GM18870 (cell line): ENCODE results near the gene PERCC1.

Source experiments
- ATAC-seq: cut with Tn5 transposase; IDR thresholded peaks from one replicate; pipeline ENCODE4 v1.9.1; 2021; ENCODE audit warnings: moderate library complexity; ENCODE audit not compliant: unreplicated experiment

PERCC1 gene

DNA sequence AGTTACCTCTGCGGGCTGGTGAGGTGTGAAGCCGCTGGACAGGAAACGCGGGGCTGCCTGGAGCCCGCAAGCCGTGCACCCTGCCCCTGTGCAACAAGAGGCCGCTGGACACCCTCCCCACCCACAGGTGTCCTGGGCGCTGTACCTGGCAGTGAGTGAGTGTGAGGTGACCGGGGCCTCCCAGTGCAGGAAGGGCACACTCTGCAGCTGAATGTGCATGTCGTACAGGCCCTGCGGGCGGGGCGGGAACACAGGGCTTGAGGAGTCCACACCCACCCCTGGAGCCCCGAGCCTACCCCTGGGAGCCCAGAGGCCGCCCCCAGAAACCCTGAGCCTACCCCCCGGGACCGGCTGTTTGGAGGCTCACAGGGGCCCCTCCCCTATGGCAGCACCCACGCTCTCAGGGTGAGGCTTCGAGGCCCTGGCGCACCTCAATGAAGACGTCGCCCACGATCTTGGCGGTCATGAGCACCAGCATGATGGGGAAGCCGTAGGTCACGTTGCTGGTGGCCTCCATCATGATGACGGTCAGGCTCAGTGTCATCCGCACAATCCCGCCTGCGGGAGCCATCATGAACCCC is 17.7 kb downstream of the PERCC1 start:
- ATAC-seq: no peak

DNA sequence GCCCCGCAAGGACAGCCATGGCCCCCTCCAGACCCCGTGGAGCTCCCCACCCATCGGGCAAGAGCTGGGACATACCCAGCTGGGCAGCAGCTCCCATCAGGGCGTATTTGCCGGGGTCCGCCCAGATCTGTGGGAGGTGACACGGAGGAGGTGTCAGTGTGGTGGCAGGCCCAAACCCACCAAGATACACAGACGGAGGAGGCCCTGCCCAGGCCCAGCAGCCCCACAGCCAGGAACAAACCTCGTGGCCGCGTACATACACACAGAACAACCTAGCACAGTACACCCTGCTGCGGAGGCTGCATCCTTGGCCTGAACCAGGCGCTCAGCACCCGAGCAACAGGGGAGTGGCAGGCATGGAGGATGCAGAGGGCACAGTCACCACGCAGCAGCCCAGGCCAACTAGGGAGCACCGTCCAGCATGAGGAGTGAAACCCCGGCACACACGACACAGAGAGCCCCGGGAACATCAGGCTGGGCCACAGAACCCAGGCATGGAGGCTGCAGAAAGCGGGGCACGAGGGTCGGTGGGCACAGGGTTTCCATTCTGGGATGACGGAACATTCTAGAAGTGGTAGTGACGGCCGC is 18.4 kb downstream of the PERCC1 start:
- no peak for ATAC-seq

DNA sequence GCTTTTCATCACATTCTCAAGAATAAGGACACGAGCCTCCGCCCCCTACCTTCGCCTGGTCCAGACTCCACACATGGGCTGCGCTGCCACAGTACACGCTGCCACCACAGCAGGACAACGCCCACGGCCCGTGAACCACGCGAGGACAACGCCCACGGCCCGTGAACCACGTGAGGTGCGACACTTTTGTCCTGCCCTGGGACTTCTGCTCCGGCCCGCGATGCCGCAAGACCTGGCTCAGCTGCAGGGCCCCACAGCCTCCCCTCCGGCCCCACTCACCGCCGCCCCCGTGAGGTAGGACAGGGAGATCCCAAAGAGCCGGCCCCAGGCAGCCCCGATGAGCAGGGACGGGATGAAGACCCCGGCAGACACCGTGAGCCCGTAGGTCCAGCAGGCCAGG is 19.3 kb downstream of the PERCC1 start:
- ATAC-seq: no peak

DNA sequence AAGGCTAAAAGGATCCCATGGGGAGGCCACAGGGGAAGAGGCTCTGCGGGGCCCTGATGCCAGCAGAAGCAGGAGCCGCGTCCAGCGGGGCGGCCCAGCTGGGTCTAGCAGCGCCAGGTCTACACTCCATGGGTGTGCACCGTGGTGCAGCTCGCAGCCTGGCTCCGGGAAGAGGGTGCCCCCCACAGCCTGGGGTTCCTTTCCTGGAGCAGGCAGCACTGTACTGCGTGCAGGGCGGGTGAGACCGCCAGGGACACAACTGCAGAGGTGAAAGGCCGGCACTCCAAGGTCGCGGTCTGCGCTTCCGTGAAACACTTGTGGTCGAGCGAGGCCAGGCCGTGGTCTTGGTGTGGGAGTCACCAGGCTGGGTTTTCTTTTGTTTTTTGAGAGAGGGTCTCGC is 20.0 kb downstream of the PERCC1 start:
- no peak for ATAC-seq

DNA sequence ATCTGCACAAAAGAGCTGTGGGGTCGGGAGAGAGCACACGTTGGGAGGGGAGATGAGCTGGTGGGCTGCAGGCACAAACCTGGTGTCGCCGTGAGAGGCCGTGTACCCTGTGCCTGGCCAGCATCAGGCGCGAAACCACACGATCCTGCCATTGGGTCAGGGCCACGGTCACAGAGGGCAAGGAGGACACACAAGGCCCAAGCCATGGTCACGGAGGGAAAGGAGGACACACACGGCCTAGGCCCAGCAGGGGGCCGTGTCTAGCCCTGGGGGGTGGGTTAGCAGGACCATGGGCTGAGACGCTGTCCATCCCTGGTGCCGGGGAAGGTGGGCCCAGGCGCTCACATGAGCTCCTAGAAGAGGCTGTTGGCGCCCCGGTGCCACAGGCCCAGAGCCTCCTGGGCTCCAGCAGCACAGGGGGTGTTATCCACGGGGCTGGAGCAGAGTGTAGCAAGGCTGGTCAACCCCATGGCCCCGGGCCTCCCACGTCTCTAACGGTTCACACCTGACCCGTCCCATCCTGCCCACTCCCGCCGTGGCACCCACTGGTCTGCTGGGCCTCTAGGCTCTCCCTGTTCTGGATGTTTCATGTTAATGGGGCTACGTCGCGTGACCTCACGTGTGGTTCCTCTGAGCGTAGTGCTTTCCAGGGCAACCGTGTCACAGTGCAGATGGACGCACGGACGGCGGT is 21.0 kb downstream of the PERCC1 start:
- no peak for ATAC-seq

DNA sequence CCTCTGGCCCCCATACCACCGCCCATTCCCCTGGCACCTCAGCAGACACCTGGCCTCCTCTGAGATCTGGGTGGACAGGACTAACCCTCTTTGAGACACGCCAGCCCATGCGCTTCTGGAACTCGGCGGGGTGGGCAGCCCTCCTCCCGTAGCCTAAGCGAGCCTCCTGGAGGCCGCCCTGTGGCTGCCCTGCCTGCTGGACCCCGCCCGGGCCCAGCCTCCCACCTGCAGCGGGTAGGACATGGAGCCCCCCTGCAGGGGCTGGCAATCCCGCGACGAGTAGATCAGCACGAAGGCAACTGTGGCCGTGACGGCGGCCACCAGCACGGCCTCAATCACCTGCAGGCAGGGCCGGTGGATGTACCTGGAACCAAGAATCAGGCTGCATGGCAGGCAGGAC is 21.7 kb downstream of the PERCC1 start:
- no peak for ATAC-seq

DNA sequence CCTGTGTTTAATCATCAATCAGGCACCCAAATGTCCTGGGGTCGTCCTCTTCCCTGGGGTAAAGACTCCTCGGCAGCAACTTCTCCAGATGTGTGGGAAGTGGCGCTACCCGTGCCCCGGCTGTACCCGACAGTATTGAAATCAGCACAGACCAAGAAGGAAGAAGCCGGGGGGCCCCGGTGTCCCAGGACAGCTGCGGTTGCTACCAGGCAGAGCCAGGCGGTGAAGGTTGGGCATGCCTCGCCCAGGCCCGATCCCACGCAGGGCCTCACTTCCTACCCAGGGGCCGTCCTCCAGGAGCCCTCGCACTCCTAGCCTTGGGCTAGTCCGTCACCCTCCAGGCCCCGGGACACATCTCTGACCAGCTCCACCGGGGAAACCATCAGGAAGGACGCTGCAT is 22.4 kb downstream of the PERCC1 start:
- no peak for ATAC-seq

DNA sequence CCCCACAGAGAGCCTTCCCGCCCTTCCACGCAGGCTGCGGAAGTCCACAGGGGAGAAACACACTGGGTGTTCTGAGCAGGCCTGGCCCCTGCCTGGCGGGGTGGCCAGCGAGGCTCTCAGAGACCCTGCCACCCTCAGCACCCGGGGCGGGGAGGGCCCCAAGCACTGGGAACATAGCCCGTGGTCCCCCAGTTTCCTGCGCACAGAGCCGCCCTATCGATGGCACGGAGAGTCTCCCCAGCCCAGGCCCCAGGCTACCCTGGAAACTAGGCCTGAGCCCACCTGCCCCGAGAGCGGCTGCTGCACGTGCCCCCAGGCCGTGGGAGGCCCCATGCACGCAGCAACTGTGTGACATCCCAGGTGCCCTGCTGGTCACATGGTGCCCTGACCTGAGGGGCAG is 23.7 kb downstream of the PERCC1 start:
- ATAC-seq: no peak

DNA sequence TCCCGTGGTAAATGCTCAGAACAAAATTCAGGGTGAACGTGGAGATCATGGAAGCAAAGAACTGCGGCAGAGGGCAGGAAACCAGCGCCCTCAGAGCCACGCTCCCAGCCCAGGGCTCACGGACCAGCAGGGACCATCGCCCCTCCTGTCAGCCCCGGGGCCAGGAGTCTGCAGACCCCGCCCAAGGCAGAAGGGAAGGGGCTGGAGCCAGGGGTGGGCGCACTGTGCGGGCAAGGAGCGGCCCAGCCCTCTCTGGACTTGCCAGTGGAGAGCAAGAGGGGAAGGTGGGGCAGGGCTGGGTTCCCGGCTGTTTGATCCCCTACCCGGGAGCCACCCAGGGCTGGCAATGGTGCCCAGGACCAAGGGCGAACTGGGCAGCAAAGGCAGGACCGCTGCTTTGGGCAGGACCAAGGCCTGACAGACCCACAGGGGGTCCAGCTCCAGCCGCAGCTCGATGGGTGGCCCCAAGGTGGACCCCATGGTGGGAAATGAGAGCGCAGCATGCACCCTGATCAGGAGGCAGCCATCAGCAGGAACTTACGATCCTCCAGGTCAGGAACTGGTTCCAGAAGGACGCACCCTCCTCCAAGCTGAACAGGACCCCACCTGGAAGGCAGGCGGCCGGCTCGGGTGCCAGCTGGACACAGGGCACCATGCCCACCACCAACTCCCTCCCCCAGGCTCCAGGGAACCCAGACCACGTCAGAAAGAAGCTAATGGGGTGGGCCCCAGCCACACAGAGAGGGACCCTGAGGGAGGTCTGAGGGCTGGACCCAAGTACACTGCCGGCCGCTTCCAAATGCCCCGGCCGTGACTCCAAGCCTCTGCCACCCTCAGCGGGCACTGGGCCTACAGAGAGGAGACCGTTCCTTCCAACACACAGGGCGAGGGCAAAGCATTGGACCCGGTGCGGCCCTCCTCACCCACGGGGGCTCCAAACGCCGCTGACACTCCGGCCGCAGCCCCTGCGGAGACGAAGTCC is 24.6 kb downstream of the PERCC1 start:
- no peak for ATAC-seq

DNA sequence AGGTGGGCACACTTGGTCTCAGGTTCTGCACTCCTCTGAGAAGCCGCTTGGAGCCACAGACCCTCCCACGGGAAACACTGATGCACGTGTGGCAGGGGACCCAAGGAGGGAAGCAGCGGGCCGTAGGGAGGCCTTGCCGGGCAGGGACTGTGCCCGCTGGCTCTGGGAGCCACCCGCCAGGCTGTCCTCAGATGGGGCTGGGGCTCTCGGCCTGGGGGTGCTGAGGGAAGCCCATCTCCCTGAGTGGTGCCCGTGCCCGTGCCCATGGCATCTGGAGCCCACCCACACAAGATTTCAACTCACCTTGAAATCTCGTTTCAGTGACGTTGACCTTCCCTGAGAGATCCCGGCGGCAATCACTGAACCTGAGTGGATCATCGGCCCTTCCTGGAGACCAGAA is 26.1 kb downstream of the PERCC1 start:
- ATAC-seq: no peak

DNA sequence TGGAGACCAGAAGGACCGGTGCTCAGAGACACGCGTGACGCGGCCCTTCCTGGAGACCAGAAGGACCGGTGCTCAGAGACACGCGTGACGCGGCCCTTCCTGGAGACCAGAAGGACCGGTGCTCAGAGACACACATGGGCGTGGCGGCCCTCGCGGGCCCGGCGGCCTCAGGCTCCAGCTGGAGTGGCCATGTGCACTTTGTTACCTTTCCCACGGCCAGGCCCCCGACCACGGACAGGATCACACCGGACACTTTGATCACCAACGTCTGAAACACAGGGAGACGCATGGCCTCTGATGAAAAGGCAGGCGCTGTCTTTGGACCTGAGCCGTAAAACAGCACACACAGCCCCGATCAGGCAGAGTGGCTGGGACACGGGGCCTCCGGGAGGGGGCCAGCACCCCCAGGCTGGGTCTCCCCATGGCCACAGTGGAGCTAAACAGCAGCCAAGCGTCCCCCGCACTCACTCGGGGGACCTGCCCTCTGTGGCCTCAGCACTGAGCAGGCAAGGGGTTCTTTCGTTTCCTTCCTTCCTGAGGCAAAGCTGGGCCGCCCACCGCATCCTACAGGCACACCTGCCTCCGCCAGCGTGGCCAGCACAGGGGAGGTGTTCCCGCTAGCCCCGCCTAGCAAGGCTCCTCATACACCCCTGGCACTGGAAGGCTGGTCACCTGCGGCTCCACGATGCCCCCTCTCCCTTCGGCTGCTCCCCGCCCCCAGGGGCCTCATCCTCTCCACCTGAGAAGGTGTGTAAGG is 26.8 kb downstream of the PERCC1 start:
- no peak for ATAC-seq

DNA sequence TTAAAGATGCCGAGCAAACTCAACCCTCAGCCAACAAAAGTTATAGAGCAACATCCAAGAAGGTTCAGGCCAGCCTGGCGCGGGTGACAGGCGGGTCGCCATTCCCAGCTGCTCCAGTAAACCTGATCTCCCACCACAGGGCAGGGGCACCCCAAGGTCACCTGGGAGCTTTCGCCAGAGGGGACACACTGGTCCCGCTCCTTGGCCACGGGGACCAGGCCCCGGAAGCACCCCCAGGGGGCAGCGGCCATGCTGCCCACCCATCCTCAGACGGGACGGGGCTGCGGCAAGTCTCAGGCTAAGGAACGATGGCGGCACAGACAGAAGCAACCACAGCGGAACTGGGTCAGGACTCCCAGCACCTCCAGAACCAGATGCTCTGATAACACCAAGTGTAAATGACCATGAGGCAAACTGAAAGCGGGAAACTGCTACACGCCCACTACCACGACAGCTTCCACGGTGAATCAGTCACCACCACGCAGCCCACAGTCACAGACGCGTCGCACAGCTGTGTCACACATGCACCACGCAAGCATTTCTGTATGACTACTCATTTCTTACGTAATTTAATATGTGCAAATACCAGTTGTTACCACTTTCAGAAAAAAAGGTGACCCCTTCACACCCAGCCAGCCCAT is 27.6 kb downstream of the PERCC1 start:
- ATAC-seq: no peak

DNA sequence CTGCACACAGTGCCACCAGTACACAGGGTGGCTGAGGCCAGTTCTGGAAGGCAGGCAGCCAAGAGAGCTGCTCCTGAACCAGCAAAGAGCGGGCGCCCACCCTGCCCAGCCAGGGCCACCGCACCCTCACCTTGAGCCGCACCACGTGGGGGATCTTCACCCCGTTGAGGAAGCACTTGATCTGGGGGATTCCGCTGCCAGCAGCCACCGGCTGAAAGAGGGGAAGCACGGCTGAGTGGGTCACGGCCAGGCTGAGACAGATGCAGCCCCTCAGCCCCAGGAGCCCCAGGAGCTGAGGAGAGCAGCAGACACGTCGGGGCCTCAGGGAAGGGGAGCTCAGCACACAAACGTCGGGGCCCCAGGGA is 28.1 kb downstream of the PERCC1 start:
- no peak for ATAC-seq

DNA sequence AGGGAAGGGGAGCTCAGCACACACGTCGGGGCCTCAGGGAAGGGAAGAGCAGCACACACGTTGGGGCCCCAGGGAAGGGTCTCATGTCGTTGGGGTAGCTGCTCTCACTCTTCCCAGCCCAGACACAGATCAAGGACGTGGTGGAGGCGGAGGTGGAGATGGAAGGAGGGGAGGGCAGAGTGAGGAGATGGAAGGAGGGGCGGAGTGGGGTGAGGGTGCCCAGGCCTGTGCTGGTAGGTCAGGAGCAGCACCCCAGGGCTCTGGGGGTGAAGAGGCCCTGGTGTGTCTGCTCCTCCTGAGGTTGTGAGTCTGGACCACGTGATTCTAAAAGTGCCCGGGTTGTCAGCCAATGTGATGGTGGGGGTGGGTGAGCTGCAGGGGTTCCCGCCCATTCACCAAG is 29.1 kb downstream of the PERCC1 start:
- ATAC-seq: no peak

DNA sequence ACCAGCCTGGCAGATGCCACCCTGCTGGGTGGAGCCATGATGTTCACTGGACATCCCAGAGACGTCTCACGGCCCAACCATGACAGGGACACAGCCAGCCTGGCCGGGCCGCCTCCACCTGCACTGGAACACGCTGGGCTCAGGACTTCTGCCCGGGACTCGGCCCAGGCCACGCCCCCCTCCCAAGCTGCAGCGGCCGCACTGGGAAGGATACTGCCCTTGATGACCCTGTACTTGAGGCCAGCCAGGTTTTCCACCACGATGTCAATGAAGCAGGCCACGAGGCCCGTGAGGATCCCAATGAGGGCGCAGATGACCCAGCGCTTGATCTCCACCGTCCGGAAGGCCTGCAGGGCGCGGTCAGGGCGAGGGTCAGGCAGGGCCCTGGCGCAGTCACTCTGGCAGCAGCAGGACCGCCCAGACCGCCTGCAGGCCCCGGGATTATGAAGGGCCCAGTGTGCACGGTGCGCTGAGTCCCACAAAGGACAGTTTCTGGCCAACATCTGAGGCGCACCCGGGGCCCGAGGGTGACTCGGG is 29.8 kb downstream of the PERCC1 start:
- no peak for ATAC-seq

DNA sequence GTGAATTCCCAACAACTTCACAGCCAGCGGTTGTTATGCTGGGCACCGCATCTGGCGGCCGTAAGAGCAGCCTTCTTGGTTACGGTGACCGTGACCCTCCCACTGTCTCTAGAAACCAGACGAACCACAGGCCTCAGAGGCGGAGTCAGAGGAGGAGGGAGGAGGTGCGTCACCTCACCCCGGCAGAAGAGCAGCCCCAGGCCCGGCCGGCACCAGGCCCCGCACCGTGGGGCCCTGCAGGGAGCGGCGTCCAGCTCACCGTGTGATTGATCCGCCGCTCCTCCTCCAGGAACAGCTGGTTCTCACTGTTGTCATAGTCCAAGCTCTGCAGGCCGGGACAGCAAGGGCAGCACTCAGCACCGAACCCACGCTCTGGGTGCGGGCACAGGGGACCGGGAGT is 30.3 kb downstream of the PERCC1 start:
- ATAC-seq: no peak

DNA sequence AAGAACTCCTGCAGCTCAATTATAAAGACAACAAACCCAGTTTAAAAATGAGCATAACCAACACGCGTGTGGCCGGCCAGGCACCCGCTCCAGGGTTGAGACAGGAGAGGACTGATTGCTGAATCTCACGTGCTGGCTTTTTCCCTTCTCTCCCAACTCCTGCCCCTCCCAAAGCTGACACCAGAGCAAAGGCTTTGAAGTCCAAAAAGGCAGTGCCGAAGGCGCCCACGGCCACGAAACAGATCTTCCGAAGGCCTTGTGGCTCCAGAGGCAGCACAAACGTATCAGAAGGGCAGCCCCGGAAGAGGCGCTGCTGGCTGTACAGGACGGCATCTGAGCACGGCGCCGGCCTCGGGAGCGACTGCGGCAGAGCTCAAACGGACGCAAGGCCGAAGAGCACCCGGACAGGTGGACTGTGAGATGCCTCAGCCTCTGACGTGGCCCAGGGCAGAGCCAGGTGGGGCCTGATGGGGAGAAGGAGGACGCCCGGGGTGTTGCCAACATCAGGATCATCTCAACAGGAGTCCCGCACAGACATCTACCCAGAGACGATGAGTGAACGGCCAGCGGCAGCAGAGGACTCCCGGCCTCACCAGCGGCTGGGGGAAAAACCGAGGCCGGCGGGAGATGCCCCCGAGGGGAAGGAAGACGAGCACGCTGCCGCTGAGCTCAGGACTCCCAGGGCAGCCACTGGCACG is 33.5 kb downstream of the PERCC1 start:
- ATAC-seq: no peak

DNA sequence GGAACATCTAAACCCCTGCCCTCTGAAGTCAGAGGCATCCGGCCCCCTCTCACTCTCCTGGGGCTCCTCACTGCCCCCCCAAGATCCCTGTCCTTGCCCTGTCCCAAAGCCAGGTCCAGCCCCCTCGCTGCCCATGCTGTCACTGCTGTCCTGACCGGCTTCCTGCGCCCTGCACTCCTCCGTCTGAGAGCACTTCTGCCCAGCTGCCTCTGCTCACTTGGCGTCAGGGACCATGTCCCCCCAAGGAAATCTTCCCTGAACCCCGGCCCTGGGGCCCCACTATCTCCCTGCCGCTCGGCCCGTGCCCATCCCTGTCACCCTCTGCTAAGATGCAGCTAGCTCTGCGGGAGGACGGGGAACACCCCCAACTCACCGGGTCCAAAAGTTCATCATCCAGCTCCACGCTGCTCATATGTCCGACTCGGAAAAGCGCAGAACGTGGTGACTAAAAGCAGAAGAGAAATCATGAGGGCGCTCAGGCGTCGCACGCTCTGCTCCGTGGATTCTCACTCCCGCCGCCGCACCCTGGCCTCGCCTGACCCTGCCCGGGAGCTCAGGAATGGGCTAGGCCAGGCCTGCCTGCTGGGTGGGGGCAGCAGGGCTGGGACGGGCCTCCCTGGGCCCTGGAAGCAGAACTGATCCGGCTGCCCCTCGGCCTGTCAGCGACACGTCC is 34.2 kb downstream of the PERCC1 start:
- ATAC-seq: no peak

DNA sequence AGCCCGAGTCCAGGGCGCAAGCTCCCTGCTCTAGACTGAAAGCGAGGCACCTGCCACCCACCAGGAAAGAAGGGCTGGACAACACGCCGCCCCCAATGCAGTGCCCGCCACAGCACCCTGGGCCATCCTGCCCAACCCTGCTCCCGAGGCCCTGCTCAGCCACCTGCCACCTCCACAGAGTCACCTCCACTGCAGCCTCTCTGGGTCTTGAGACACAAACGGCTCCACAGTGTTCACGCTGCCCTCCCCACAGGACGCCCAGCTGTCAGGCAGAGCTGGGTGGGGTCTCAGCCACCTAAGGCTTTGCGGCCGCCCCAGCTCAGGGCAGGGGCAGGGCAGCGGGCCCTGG is 34.7 kb downstream of the PERCC1 start:
- no peak for ATAC-seq
